MM.1S (cell line): ENCODE results near the gene SYNE2.

Experiments
- CTCF ChIP-seq: fragments of 300-600 bp; sonication (generic); IDR thresholded peaks from 2 replicates; pipeline ENCODE4 v1.5.1; 2016; ENCODE audit warnings: antibody characterized with exemption, low read length, mixed read lengths
- EZH2 ChIP-seq: fragments of 300-600 bp; sonication (generic); optimal IDR thresholded peaks from 2 replicates; pipeline ENCODE3; 2017; ENCODE audit warnings: low read depth, mild to moderate bottlenecking, antibody characterized with exemption, low read length, mixed read lengths

- TF ChIP-seq CTCF (no peak), EZH2 (no peak)
Observed at GRCh38 chr14:63862163-63862562, 9.4 kb downstream of the SYNE2 start.
